ENCODE results near the gene ZNF718. TPM values are rescaled to one million over a fixed set of nuclear protein-coding genes. Genes with fewer than 3 reads are reported as not detected.
"Not testable (repeated sequence)": the region's sequence is repeated elsewhere in the genome, so short reads cannot be mapped to it uniquely, and the experiment has no call there.

The ZNF718 gene
- total and polyA plus RNA-seq, 2 experiments from 2014 or later = 11.1 to 17.1 TPM

DNA sequence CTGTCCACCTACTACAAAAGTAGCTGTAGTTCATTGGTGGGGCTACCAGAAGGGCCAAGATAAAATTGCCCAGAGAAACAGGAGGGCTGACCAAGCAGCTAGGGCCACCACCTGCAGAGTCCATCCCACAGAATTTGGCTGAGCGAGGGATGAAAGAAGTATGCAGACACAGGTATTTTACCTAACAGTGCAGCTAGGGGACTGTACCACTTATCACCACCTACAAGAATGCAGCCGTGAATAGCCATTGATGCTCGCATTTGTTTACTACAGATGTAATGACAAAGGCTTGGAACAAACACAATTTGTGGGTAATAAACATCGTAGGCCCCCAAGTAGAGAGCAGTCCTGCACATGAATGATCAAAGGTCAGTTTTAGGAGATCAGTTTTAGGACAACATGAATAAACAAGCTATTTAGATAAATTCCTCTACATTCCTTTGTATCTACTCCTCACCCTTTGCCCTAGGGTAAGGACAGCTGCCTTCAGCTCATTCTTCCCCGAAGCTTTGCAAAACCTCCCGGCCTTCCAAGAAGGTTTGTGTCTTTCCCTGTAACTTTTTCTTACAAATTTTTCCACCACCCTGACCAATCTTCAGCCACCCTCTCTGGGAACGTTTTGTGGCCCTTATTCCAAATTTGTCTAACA, 49.5 kb downstream of the ZNF718 start:
- no peak for DNase-seq (ENCODE audit: low read depth in 1 of 2, low spot score in 1 of 2)
- Histone ChIP-seq H3K4me3 (no peak overlapping the region), H3K36me3 (no peaks in the 10 kb centered on the region), H3K27ac (no peak overlapping the region), H3K27me3 (no peaks in the 10 kb centered on the region), H3K9me3 (ENCODE audit: low read depth) (peaks cover 2% of the 10 kb centered on the region), H3K4me1 (ENCODE audit: low read depth) (no peaks in the 10 kb centered on the region)
- TF ChIP-seq, protein P1, sequence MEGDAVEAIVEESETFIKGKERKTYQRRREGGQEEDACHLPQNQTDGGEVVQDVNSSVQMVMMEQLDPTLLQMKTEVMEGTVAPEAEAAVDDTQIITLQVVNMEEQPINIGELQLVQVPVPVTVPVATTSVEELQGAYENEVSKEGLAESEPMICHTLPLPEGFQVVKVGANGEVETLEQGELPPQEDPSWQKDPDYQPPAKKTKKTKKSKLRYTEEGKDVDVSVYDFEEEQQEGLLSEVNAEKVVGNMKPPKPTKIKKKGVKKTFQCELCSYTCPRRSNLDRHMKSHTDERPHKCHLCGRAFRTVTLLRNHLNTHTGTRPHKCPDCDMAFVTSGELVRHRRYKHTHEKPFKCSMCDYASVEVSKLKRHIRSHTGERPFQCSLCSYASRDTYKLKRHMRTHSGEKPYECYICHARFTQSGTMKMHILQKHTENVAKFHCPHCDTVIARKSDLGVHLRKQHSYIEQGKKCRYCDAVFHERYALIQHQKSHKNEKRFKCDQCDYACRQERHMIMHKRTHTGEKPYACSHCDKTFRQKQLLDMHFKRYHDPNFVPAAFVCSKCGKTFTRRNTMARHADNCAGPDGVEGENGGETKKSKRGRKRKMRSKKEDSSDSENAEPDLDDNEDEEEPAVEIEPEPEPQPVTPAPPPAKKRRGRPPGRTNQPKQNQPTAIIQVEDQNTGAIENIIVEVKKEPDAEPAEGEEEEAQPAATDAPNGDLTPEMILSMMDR (IDR thresholded peaks at IDR 0.05; ENCODE audit: low read depth, low read length) = no peak

DNA sequence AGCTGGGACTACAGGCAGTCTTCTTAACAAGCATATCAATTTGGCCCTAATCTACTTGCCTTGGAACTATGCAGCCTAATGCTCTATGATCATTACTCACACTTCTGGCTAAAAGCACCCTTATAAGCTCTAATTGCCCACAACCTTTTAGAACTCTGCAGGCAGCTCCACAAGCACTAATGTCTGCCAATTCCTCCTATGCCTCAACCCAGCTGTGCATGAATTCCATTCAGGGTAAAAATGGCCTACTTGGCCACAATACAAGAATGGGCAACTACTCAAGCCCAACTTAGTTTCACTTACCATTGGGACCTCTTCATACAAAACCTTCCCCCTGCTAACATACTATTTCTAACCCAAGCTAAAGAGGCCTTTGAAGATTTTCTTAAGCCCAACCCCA, 51.7 kb downstream of the ZNF718 start:
- Histone ChIP-seq H3K36me3 (no peaks in the 10 kb centered on the region), H3K4me3 (no peak overlapping the region), H3K9me3 (ENCODE audit: low read depth) (peaks cover 5% of the 10 kb centered on the region), H3K27ac (no peak overlapping the region), H3K27me3 (no peaks in the 10 kb centered on the region), H3K4me1 (ENCODE audit: low read depth) (no peaks in the 10 kb centered on the region)
- TF ChIP-seq, protein P1 (IDR thresholded peaks at IDR 0.05; ENCODE audit: low read depth, low read length) = no peak
- no peak for DNase-seq (ENCODE audit: low read depth in 1 of 2, low spot score in 1 of 2)

DNA sequence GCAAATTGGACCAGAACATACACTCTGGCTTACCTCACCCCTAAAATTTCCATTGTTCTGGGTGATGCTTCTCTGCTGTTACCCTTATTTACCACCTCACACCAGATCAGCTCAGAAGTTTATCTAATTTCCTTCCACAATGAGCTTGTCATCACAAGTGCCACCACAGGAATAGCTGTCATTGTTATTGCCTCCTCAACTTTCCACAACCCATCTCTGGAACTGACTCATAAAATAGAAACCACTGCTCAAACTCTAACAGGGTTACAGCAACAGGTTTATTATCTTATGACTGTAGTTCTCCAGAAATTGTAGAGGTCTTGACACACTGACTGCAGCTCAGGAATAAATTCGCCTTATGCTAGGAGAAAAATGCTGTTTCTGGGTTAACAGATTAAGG, 52.7 kb downstream of the ZNF718 start:
- H3K4me3 ChIP-seq = no peak overlapping the region
- DNase-seq (ENCODE audit: low read depth in 1 of 2, low spot score in 1 of 2) = no peak
- TF ChIP-seq, protein P1 (IDR thresholded peaks at IDR 0.05; ENCODE audit: low read depth, low read length) = no peak
- no peaks in the 10 kb centered on the region for H3K27me3 ChIP-seq
- no peak overlapping the region for H3K27ac ChIP-seq
- no peaks in the 10 kb centered on the region for H3K36me3 ChIP-seq
- no peaks in the 10 kb centered on the region for H3K4me1 ChIP-seq (ENCODE audit: low read depth)
- peaks cover 5% of the 10 kb centered on the region for H3K9me3 ChIP-seq (ENCODE audit: low read depth)

DNA sequence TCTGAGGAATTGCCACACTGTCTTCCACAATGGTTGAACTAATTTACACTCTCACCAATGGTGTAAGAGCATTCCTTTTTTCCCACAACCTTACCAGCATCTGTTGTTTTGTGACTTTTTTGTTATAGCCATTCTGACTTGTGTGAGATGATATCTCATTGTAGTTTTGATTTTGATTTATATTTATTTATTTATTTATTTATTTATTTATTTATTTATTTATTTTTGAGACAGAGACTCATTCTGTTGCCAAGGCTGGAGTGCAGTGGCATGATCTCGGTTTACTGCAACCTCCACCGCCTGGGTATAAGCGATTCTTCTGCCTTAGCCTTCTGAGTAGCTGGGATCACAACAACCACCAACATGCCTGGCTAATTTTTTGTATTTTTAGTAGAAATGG, 57.9 kb downstream of the ZNF718 start:
- not testable (repeated sequence) for H3K36me3 ChIP-seq; H3K27me3 ChIP-seq; H3K4me3 ChIP-seq; H3K9me3 ChIP-seq (ENCODE audit: low read depth); H3K4me1 ChIP-seq (ENCODE audit: low read depth); H3K27ac ChIP-seq; DNase-seq (ENCODE audit: low read depth in 1 of 2, low spot score in 1 of 2)

DNA sequence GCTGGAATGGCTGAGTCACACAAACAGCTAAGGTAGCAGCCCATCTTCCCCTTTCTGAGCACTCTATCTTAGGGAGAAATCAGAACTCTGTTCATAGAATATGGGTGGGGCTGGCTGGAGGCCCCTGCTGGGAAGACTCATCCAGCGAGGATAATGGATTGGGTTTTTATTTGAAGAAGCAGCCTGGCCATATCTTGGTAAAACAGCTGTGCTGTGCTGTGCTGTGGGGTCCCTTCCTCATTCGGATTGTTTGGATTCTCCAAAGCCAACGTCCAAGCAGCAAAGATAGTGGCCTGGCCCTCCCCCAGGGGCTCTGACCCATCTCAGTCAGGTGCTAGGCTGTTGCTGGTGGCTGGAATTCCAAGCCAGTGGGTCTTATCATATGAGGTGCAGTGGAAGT, 63.8 kb downstream of the ZNF718 start:
- Histone ChIP-seq H3K4me3 (no peak overlapping the region), H3K27me3 (no peaks in the 10 kb centered on the region), H3K36me3 (no peaks in the 10 kb centered on the region), H3K4me1 (ENCODE audit: low read depth) (no peaks in the 10 kb centered on the region), H3K9me3 (ENCODE audit: low read depth) (no peaks in the 10 kb centered on the region), H3K27ac (no peak overlapping the region)
- TF ChIP-seq, protein P1 (IDR thresholded peaks at IDR 0.05; ENCODE audit: low read depth, low read length) = no peak
- DNase-seq (ENCODE audit: low read depth in 1 of 2, low spot score in 1 of 2) = no peak

DNA sequence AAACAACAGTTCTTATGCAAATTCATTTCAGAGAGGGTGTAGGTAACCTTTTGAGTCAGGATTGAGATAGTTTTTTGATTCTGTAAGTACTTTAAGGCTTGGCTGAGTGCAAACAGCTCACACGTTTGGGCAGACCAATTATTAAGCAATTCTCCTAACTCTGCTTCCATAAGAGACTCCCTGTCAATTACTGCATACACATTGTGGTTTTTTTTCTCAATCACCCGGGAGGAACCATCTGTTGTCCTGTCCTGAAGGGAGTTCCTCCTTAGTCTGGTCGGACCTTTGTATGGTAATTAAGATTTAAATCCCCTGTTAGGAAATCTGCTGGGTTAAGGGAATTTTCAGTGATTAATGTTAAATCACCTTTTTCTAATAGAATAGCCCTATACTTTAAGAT, 70.9 kb downstream of the ZNF718 start:
- H3K27ac ChIP-seq; H3K4me3 ChIP-seq; H3K9me3 ChIP-seq (ENCODE audit: low read depth); H3K4me1 ChIP-seq (ENCODE audit: low read depth); H3K36me3 ChIP-seq; DNase-seq (ENCODE audit: low read depth in 1 of 2, low spot score in 1 of 2); H3K27me3 ChIP-seq: not testable (repeated sequence)

DNA sequence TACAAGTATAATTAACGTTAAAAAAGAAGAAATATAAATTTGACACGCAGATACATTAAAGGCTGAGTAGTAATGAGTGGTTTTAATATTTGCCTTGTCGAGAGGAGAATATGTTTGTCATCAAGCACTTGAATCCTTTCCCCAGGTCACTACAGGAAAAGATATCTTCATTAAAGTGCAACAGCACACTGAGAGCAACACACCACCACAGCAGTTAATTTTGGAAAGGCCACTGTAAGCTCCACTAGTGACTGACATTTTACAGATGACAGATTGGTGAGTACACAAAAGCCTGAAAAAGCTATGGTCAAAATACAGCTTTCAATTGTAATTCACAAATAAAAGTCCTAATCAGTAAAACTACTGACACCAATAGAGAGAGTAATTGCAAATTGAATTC, 76.6 kb downstream of the ZNF718 start:
- Histone ChIP-seq H3K36me3 (peaks cover 3% of the 10 kb centered on the region), H3K27ac (no peak overlapping the region), H3K27me3 (no peaks in the 10 kb centered on the region), H3K4me3 (no peak overlapping the region), H3K9me3 (ENCODE audit: low read depth) (no peaks in the 10 kb centered on the region), H3K4me1 (ENCODE audit: low read depth) (no peaks in the 10 kb centered on the region)
- no peak for DNase-seq (ENCODE audit: low read depth in 1 of 2, low spot score in 1 of 2)
- TF ChIP-seq, protein P1 (IDR thresholded peaks at IDR 0.05; ENCODE audit: low read depth, low read length) = no peak

DNA sequence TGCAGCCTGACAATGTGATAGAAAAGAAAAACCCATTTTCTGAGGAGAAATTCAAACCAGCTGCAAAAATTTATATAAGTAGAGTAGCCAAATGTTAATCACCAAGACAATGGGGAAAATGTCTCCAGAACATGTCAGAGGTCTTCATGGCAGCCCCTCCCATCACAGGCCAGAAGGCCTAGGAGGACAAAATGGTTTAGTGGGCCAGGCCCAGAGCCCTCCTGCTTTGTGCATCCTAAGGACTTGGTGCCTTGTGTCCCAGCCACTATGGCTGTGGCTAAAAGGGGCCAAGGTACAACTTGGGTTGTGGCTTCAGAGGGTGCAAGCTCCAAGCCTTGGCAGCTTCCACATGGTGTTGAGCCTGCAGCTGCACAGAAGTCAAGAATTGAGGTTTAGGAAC, 78.5 kb downstream of the ZNF718 start:
- DNase-seq (ENCODE audit: low read depth in 1 of 2, low spot score in 1 of 2); H3K4me3 ChIP-seq; H3K27me3 ChIP-seq; H3K27ac ChIP-seq; H3K36me3 ChIP-seq; H3K4me1 ChIP-seq (ENCODE audit: low read depth); H3K9me3 ChIP-seq (ENCODE audit: low read depth): not testable (repeated sequence)

Data from cardiac muscle cell (in vitro differentiated cells and primary cell).